ENCODE data around the gene CDK13. TPM values are rescaled to one million over a fixed set of nuclear protein-coding genes. Genes with fewer than 3 reads are reported as not detected.

Gene CDK13
- total RNA-seq, result 10 to 100 TPM; 21.2 to 35.2 (median 27.1) TPM
- long read RNA-seq, full-length matches to known transcripts, result 2 of 5 reads
- long read RNA-seq, partial matches to known transcripts, result 2 of 5 reads
- long read RNA-seq, other reads (novel, unspliced or antisense), result 1 of 5 reads

DNA sequence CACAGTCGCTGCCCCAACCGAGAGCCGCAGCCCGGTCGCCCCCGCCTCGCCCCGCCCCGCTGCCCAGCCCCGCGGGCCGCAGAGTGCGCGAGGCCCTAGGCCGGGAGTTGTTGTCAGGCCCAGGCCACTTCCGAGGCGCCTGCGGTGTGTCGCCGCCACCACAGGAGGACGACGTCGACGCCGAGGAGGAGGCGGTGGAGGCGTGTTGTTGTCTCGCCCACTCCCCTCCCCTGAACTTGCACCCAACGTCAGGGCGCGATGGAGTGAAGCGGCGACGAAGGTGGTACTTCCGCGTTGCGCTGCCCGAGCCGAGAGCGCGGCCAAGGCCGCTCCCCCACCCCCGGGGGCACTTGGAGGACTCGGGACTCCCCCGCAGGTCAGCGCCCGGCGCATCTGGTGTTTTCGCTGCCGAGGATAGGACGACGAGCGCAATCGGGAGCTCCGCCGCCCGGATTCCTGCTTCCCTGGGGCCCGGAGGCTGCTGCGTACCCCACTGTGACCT, at the start of gene CDK13:
Gene CDK13 (plus strand): TSS at position 286 of the 502 bp plus-strand sequence. CDS start 386 bp downstream, outside the sequence.
- intact Hi-C loops (cut with DNase I), result no loop called here
- H3K9me3 ChIP-seq, result no peaks in the 10 kb centered on the region
- 0% methylated on average over 3 of the region's 59 CpGs for WGBS (ENCODE audit: insufficient coverage, low coverage, low lambda C conversion rate, missing lambda C conversion rate)

DNA sequence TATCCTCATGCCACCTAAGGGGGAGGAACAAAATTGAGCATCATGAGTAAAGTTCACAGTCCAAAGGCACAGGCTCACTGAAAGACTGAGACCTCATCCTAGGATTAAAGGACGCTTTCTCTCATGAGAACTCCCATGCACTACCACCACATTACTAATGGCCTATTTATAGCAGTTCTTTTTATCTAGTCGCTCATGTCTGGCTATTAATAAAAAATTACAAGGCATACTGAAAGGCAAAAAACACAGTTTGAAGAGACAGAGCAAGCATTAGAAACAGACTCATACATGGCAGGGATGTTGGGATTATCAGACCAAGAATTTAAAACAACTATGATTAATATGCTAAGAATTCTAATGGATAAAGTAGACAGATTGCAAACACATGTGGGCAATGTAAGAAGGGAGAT, 46.0 kb upstream of the CDK13 start:
- Histone ChIP-seq H3K27ac (no peak overlapping the region), H3K4me3 (no peak overlapping the region), H3K36me3 (no peaks in the 10 kb centered on the region), H3K4me1 (no peaks in the 10 kb centered on the region), H3K27me3 (no peaks in the 10 kb centered on the region), H3K9me3 (no peaks in the 10 kb centered on the region)
- 29% methylated on average over 2 of the region's 2 CpGs for WGBS (ENCODE audit: insufficient coverage, low coverage, low lambda C conversion rate, missing lambda C conversion rate)
- DNase-seq, result no peak
- intact Hi-C loops (cut with DNase I), result no loop called here
- peak; percentile 46 to 70 (median 56) for ATAC-seq
- TF ChIP-seq POLR2A (IDR thresholded peaks at IDR 0.05), result no peak
- TF ChIP-seq, protein P1, sequence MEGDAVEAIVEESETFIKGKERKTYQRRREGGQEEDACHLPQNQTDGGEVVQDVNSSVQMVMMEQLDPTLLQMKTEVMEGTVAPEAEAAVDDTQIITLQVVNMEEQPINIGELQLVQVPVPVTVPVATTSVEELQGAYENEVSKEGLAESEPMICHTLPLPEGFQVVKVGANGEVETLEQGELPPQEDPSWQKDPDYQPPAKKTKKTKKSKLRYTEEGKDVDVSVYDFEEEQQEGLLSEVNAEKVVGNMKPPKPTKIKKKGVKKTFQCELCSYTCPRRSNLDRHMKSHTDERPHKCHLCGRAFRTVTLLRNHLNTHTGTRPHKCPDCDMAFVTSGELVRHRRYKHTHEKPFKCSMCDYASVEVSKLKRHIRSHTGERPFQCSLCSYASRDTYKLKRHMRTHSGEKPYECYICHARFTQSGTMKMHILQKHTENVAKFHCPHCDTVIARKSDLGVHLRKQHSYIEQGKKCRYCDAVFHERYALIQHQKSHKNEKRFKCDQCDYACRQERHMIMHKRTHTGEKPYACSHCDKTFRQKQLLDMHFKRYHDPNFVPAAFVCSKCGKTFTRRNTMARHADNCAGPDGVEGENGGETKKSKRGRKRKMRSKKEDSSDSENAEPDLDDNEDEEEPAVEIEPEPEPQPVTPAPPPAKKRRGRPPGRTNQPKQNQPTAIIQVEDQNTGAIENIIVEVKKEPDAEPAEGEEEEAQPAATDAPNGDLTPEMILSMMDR (IDR thresholded peaks at IDR 0.05), result no peak

More for the DNA sequence above, at the start of gene CDK13:
- Histone ChIP-seq H3K4me1 (peaks cover 0 to 31% (median 0%) of the 10 kb centered on the region in 4 donors), H3K27ac (peak within 1 kb of the TSS; percentile 96 to 99 (median 98)), H3K27me3 (no peaks in the 10 kb centered on the region), H3K4me3 (peak within 1 kb of the TSS; percentile 76 to 92 (median 77)), H3K36me3 (no peaks in the 10 kb centered on the region)
- TF ChIP-seq, protein P1 (IDR thresholded peaks at IDR 0.05), result no peak
- no peak for TF ChIP-seq POLR2A (IDR thresholded peaks at IDR 0.05)
- ATAC-seq (peak; percentile 49 to 65 (median 60)), DNase-seq (peak; percentile 84 to 87 (median 87))

DNA sequence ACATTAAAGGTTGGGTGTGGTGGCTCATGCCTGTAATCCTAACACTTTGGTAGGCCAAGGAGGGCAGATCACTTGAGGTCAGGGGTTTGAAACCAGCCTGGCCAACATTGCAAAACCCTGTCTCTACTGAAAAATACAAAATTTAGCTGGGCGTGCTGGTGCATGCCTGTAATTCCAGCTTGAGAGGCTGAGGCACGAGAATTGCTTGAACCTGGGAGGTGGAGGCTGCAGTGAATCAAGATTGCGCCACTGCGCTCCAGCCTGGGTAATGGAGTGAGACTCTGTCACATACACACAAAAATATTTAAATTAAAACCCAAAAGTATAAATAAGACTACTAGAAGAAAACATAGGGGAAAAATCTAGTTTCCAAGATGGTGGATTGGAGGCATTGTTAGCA, 41.9 kb upstream of the CDK13 start:
- TF ChIP-seq, protein P1 (IDR thresholded peaks at IDR 0.05), result no peak
- TF ChIP-seq POLR2A (IDR thresholded peaks at IDR 0.05), result no peak
- no CpG with 5 or more reads among the region's 4 CpGs for WGBS (ENCODE audit: insufficient coverage, low coverage, low lambda C conversion rate, missing lambda C conversion rate)
- intact Hi-C loops (cut with DNase I), result no loop called here
- H3K36me3 ChIP-seq, result no peaks in the 10 kb centered on the region
- DNase-seq (no peak), ATAC-seq (no peak)
- no peaks in the 10 kb centered on the region for H3K9me3 ChIP-seq
- no peak overlapping the region for H3K4me3 ChIP-seq
- no peaks in the 10 kb centered on the region for H3K4me1 ChIP-seq
- no peaks in the 10 kb centered on the region for H3K27me3 ChIP-seq
- no peak overlapping the region for H3K27ac ChIP-seq

DNA sequence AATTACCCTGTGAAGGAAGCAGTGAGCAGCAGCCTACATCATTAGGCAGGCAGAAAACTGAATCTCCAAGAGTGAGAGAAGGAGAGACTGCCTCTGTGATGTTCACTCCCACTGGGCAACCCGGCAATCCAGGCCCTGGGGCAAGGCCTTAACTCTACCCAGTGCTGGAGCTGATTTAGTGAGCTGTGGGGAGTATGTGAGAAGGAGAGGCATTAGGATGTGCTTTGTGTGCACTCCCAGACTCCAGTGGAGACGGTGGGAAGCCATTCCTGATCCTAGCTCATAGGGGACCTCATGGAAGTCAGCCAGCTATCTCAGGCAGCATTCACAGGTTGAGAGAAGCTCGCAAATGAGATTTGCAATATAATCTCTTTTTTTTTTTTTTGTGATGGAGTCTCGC, 41.1 kb upstream of the CDK13 start:
- Histone ChIP-seq H3K27ac (no peak overlapping the region), H3K4me1 (no peaks in the 10 kb centered on the region), H3K4me3 (no peak overlapping the region), H3K36me3 (no peaks in the 10 kb centered on the region), H3K9me3 (no peaks in the 10 kb centered on the region), H3K27me3 (no peaks in the 10 kb centered on the region)
- no peak for DNase-seq
- 83% methylated on average over 2 of the region's 4 CpGs for WGBS (ENCODE audit: insufficient coverage, low coverage, low lambda C conversion rate, missing lambda C conversion rate)
- TF ChIP-seq, protein P1 (IDR thresholded peaks at IDR 0.05), result no peak
- no peak for ATAC-seq
- intact Hi-C loops (cut with DNase I), result no loop called here

All from right lobe of liver (tissue), 6 donors.